Measurements from ENCODE around the gene TAS1R1.
A peak's percentile ranks its signal among the peaks of the same experiment; 100 is the strongest.

The TAS1R1 gene

GRCh38 chr1:6554907-6555778 is at the start of gene TAS1R1:
Gene TAS1R1, plus strand, starts transcription at chr1:6555307. Its CDS starts 67 bp downstream, at chr1:6555374.
- TF ChIP-seq CTCF (IDR thresholded peaks at IDR 0.05; ENCODE audit: extremely low read depth, missing control alignments), result no peak

GRCh38 chr1:6505367-6506209 is 49.5 kb upstream of the TAS1R1 start:
- TF ChIP-seq CTCF (IDR thresholded peaks at IDR 0.05; ENCODE audit: extremely low read depth, missing control alignments), result no peak
- no peak for DNase-seq (ENCODE audit: low spot score)

More at GRCh38 chr1:6554907-6555778, at the start of gene TAS1R1:
- no peak for DNase-seq (ENCODE audit: low spot score)

- TF ChIP-seq CTCF (IDR thresholded peaks at IDR 0.05; ENCODE audit: extremely low read depth, missing control alignments), result no peak
- DNase-seq (ENCODE audit: low spot score), result no peak
Observed at GRCh38 chr1:6506210-6507036, 48.7 kb upstream of the TAS1R1 start.

GRCh38 chr1:6507037-6507428 is 48.1 kb upstream of the TAS1R1 start:
- DNase-seq (ENCODE audit: low spot score), result no peak
- TF ChIP-seq CTCF (IDR thresholded peaks at IDR 0.05; ENCODE audit: extremely low read depth, missing control alignments), result no peak

- TF ChIP-seq CTCF (IDR thresholded peaks at IDR 0.05; ENCODE audit: extremely low read depth, missing control alignments), result no peak
- peak; percentile 18 for DNase-seq (ENCODE audit: low spot score)
Observed at GRCh38 chr1:6507461-6507911, 47.6 kb upstream of the TAS1R1 start.

- DNase-seq (ENCODE audit: low spot score), result peak; percentile 16
- no peak for TF ChIP-seq CTCF (IDR thresholded peaks at IDR 0.05; ENCODE audit: extremely low read depth, missing control alignments)
Observed at GRCh38 chr1:6508154-6508815, 46.8 kb upstream of the TAS1R1 start.

Measured in GM20000 (cell line).